Stimulated activated CD4-positive, alpha-beta T cell treated with anti-CD3 and anti-CD28 coated beads, Interleukin-1b, Interleukin-23, amount 100 ng/mL, for 24 hours (primary cell): ENCODE results near the gene FAM131A.

Source experiments
- DNase-seq, 4 experiments: peaks; one replicate each; pipeline ENCODE4 v3.0.0-alpha.2; 2020; ENCODE audit warnings: low read depth in 4 of 4, low spot score in 1 of 4

Gene FAM131A

GRCh38 chr3:184355261-184356040 lies 18.1 kb downstream of the FAM131A start:
- no peak for DNase-seq

DNA sequence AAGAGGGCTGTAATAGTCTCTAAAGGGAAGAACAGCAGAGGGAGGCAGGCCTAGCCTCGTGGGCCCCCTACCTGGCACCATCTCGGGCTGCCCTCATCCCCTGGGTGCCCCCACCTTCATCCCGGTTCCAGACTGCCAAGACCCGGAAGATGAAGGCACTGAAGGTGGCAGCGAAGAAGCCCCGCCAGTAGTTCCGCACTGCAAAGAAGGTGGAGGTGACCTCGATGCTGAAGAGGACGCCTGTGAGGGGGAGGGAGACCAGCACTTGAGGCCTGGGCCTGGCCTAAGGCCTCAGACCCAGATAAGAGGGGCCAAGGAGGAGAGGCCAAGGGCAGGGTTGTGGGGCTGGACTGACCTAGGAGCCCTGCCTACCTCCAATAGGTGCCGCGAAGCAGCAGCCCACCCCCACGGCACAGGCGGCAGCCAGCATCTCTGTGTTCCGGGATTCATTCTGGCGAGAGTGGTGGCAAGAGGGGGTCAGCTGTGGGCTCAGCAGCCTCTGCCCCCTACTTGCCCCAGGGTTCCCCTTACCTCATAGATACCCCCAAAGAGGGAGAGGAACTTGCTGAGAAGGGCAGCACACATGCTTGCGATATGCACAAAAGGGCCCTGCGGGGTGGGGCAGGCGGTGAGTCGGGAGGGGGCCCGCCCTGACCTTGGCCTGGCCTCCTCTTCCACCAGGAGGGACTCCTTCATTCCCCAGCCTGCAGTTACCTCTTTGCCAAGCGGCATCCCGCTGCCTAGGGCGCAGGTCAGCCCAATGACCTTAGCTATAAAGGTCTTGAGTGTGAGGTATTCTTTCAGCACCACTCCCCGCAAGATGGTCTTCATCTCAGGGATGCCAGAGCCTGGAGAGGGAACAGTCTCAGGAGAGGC lies 20.1 kb downstream of the FAM131A start:
- DNase-seq, result no peak

GRCh38 chr3:184358124-184358767 lies 20.8 kb downstream of the FAM131A start:
- DNase-seq, result no peak

DNA sequence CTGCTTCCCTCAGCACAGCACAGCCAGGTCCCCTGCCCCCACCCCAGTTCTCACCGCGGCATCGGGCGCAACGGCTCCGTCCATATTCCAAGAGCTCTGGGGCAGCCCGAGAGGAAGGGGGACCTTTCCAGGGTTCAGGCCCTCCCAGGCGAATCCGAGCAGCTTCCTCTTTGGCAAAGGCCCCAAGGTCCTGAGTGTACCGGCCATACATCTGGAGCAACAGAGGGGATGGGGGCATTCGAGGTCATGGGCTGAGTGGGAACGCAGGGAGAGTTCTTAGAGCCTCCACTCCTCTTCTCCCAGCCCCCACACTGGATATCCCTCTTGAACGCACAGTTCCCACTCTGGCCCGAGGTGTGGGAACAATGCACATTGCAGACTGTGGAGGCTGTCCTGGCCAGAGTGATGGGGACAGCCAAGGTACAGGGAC lies 21.5 kb downstream of the FAM131A start:
- DNase-seq, result no peak

- DNase-seq, result no peak
These were observed 22.2 kb downstream of the FAM131A start for GRCh38 chr3:184359610-184360009.

DNA sequence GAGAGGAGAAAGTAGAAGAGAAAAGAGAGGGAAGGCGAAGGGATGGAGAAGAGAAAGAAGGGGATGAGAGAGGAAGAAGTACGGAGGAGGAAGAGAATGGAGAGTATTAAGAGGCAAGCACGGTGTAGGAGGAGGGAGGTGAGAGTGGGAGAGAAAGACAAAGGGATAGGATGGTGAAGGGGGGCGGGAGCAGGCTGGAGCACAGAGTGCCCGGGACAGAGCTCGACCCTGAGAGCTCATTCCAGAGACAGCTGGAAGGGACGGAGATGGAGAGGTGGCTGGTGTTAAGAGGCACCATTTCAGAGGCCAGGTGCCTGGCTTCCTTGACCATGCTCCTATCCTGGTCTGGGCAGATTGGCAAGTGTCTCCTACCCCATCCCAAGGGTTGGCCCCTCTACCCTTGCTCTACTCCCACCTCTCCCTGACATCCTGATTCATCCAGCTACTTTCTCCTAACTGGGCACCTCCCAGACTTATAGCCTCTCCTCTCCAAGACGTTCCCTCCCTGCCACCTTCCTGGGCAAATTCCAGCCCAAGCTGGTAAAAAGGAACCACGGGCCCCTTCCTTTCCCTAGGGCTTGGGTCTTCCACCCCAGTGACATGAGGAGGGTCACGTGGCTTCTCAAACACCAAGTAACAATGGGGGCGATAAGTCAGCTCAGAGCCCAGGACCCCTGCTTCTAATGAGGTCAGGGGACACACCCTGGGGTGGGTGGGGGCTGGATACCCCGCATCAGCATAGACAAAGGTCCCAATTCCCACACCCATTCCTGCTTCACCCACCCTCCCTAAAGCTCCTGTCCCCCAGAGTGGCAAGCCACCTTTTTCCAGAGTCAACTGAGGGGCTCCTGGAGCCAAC lies 22.9 kb downstream of the FAM131A start:
- no peak for DNase-seq

DNA sequence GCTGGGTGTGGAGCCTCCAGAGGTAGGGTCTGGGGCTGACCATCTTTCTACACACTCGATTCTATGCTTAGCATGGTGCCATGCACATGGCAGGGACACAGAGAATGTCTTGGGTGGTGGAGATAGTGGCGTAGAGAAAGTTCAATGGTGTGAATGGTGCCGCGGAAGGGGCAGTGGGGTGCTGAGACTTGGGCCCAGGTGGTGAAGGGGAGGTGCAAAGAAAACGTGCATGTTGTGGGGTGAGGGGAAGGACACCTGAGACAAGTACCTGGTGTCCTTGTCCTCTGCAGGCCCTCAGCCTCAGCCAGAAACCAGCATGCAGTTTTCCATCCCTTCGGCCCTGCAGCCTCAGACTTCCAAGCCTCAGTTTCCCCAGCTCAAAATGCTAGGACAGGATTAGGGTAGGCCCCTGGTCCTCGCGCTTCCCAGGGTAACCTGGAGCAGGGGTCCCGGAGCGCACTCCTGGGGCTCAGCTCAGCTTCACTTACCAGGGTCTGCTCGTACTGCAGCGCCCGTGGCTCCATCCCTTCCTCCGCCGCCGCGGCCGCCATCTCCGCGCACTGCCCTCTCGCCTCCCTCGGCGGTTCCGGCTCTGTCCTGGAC lies 23.6 kb downstream of the FAM131A start:
- DNase-seq, result no peak

DNA sequence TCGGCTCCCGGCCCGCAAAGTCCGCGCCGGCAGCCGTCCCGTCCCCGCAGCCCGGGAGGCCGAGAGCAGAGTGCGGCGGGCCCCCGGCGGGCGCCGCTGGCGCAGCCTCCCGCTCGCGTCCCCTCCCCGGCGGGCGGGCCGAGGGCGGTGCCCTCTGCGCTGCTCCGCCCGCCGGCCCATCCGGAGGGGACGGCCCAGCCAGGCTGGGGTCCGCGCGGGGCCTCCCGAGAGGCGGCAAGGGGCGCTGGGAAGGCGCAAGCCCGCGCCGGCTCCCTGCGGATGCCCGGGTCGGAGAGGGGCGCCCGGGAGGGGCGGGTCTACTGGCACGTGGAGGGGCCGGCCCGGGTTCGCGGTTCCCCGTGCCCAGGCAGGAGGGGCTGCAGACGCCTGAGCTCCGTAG lies 24.1 kb downstream of the FAM131A start, which contains the start of the genes CLCN2 and POLR2H:
CLCN2 (minus strand) TSS at position 74 of the 400 bp plus-strand sequence. CDS start 126 bp downstream, outside the sequence.
POLR2H (plus strand) TSS at position 179 of the 400 bp plus-strand sequence. CDS start 1,783 bp downstream, outside the sequence.
- DNase-seq, result peak in 3 of 4 experiments; percentile 23 to 45 (median 23)

DNA sequence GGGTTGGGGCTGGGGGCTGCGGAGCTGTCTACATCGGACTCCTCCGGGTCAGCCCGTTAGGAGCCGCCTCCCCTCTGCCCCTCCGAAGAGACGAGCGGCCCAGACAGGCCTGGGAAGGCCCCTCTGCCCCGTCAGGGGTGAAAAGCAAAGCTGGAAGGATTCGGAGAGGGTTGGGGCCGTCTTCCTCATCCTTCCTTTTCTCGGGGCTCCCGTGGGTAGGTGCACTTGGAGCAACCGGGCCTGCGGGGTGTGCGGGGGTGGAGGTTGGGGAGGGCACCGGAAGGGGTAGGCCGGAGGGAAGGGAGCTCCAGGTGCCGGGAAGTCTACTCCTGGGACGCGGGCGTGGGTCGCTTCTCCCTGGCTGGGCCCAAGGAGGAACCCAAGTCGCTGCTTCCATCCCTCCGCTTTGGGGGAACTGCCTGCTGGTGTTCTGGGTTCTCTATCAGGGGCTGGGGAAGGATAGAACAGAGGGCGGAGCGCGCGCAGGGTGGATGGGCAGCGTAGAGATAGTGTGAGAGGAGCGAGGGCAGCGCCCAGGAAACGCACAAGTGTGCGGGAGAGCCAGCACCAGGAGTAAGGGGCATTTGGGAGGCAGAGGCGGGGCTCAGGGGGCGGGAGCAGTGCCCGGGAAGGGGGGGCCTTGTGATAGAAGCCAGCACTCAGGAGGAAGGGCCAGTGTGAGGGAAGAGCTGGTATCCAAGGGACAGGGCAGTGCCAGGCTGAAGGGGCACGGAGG lies 24.7 kb downstream of the FAM131A start:
- DNase-seq, result peak in 3 of 4 experiments; percentile 27 to 43 (median 32)

- DNase-seq, result peak; percentile 83 to 94 (median 90)
These were observed 25.5 kb downstream of the FAM131A start for GRCh38 chr3:184362668-184363546.

GRCh38 chr3:184366619-184367289 lies 29.4 kb downstream of the FAM131A start:
- no peak for DNase-seq

- DNase-seq, result no peak
These were observed 30.7 kb downstream of the FAM131A start for GRCh38 chr3:184368116-184368515.

DNA sequence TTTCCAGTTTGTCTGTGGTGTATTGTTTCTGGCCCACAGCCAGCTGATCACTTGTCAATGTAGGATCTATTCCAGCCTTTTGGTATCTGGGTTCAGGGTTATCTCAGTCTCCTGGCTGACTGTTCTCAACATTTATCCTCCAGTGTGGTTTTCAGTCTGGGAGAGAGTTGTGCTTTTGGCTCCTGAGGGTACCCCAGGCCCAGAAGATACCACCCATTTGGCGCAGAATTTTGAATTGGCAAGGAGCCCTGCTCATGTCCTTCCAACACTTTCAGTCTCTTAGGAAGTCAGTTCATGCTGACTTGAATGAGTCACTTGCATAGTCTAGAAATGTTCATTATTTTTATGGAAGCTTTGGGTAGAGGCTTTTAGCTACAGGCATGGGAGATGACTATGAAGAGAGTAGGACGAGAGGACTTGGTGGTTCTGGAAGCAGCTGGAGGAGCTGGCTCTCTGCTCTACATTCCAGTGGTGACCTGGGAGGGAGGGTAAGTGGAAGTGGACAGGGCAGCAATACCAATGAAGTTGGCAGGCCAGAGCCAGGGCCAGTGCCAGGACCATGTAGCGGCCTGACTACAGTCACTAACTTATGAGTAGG lies 31.3 kb downstream of the FAM131A start:
- DNase-seq, result no peak

- peak in 2 of 4 experiments; percentile 40 for DNase-seq
These were observed 34.2 kb downstream of the FAM131A start for GRCh38 chr3:184371570-184372018.

- DNase-seq, result no peak
These were observed 35.0 kb downstream of the FAM131A start for GRCh38 chr3:184372296-184372821.

GRCh38 chr3:184372911-184373310 lies 35.5 kb downstream of the FAM131A start:
- DNase-seq, result no peak

- no peak for DNase-seq
These were observed 36.0 kb downstream of the FAM131A start for GRCh38 chr3:184373422-184373821.
